Esophagus (tissue), 2 donors: ENCODE results near the gene AIF1. TPM values are rescaled to one million over a fixed set of nuclear protein-coding genes. Genes with fewer than 3 reads are reported as not detected.
A peak's percentile ranks its signal among the peaks of the same experiment; 100 is the strongest.

ENCODE experiments used
- H3K27ac ChIP-seq, 2 donors: one replicate each; pipeline ENCODE4 v1.5.1; 2013; ENCODE audit warnings: low read depth in 2 of 2, mild to moderate bottlenecking in 2 of 2, inconsistent platforms in 1 of 2, low read length in 1 of 2, moderate library complexity in 1 of 2
- H3K27me3 ChIP-seq, 2 donors: one replicate each; pipeline ENCODE4 v1.6.1; 2013; ENCODE audit warnings: low read length in 2 of 2, control low read depth in 1 of 2, mild to moderate bottlenecking in 1 of 2; ENCODE audit not compliant: insufficient read depth in 2 of 2, control insufficient read depth in 1 of 2
- H3K36me3 ChIP-seq, 2 donors: one replicate each; pipeline ENCODE4 v1.6.1; 2013; ENCODE audit warnings: low read length in 1 of 2; ENCODE audit not compliant: control insufficient read depth in 2 of 2, insufficient read depth in 2 of 2
- H3K4me1 ChIP-seq, 2 donors: one replicate each; pipeline ENCODE4 v1.6.1; 2013; ENCODE audit warnings: low read length in 1 of 2; ENCODE audit not compliant: control insufficient read depth in 2 of 2, insufficient read depth in 2 of 2
- H3K4me3 ChIP-seq, 2 donors: one replicate each; pipeline ENCODE4 v1.5.1; 2013; ENCODE audit warnings: low read length in 2 of 2, mild to moderate bottlenecking in 2 of 2, low read depth in 1 of 2, moderate library complexity in 1 of 2
- H3K9me3 ChIP-seq, 2 donors: one replicate each; pipeline ENCODE4 v1.6.1; 2013; ENCODE audit warnings: mild to moderate bottlenecking in 2 of 2, low read depth in 1 of 2, low read length in 1 of 2, moderate library complexity in 1 of 2; ENCODE audit not compliant: control insufficient read depth in 2 of 2, insufficient read depth in 1 of 2
- WGBS, 2 donors: extraction: QIAGEN DNeasy Blood & Tissue Kit; methylation state at CpG; one replicate each; pipeline ENCODE4 v1.1.7; 2013; 5-methylcytosine and 5-hydroxymethylcytosine counted together
- polyA plus RNA-seq, 2 donors: library from polyadenylated mRNA; stranded (reverse); fragments of 200-250 nt; gene quantifications; one replicate each; pipeline ENCODE4 v1.2.3, GENCODE V29; 2013
- donor health status: healthy with polysubstance abuse.
- donor health status: Bipolar disorder and iron deficiency.

The AIF1 gene
- polyA plus RNA-seq, 2 donors, result 8.0 to 12.6 TPM

DNA sequence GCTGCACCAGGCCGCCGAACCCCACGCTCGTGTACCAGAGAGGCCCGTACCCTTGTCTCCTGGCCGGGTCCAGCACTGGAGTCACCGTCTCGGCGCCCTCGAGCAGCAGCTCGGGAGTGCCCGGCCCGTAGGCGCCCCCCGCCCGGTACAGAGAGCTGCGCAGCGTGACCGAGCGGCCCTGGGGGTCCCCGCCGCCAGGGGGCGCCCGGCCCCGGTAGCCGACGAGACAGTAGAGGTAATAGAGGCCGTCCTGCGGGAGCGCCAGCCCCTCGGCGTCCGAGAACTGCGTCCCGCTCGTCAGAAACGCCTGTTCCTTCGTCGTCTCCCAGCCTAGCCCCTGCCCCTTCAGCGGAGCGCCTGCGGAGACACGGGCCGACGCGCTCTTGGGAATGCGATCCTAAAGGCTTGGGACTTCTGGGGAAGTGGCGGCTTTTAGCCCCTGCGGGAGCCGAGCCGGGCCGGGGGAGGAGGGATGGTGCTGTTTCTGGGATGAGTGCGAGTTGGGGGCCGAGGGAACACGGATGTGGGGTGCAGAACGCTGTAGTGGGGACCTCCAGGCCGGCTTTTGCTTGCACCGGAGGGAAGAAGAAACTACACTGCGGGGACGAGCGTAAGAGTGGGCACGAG is 34.1 kb upstream of the AIF1 start:
- Histone ChIP-seq H3K4me1 (peaks cover 0 to 6% of the 10 kb centered on the region in 2 donors), H3K27me3 (no peaks in the 10 kb centered on the region), H3K4me3 (peak overlapping the region; percentile 60 to 67), H3K27ac (peak overlapping the region; percentile 82 to 85), H3K36me3 (no peaks in the 10 kb centered on the region), H3K9me3 (no peaks in the 10 kb centered on the region)
- 0% methylated on average over 54 to 62 of the region's 62 CpGs for WGBS, 2 donors

DNA sequence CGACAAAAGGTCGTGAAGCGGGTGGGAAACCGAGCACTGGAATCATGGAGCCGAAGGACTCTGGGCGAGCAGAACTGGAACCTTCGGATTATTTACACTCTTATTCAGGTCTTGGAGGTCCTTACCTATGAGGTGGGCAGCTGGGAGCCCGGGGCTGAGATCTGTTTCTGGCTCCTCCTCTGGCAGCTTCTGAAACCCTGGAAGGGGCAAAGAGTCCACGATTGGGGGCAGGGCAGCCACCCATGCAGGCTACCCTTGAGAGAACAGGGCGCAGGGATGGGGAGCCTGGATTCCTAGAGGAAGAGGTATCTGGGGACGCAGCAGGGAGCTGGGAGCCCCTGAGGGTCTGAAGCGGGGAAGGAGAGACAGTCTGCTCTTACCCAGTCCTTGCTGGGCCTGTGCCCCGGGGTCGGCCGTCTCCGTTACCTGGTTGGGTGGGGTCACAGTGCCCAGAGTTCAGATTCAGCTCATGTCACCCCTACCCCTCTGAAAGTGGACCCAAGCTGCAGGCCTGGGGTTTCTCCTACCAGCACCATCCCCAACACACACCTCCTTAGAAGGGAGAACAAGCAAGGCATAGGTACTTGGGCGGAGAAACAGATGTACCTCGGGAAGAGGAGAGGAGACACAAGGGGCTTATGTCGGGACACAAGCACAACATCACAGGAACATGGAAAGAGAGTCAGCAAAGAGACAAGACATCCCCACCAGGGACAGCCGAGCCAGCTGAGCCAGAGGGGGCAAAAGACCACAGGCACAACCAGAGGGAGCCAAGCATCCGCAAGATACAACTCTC is 33.4 kb upstream of the AIF1 start:
- 16 to 20% methylated on average over 21 of the region's 21 CpGs for WGBS, 2 donors
- peaks cover 0 to 6% of the 10 kb centered on the region in 2 donors for H3K4me1 ChIP-seq
- peak overlapping the region; percentile 60 to 67 for H3K4me3 ChIP-seq
- H3K27ac ChIP-seq, result peak overlapping the region; percentile 82 to 85
- no peaks in the 10 kb centered on the region for H3K27me3 ChIP-seq
- no peaks in the 10 kb centered on the region for H3K36me3 ChIP-seq
- H3K9me3 ChIP-seq, result no peaks in the 10 kb centered on the region

DNA sequence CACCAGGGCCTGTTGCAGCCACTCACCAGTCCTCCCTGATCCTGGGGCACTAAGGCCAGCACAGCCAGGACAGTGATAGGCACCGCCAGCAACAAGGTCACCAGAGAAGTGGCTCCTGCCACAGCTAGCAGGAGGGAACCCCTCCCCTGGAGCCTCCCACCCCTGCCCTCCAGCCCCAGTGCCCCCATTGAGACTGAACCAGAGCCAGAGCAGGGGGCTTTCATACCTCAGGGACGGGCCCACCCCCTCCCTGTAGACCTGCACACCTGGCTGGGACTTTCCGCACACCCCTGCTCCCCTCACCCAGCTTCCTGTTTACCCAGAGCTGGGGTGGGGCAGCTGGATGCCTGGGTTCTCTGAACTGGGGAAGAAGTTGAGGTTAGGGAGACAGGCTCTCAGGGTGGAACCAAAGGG is 32.8 kb upstream of the AIF1 start, which contains the start of gene LTB:
Gene LTB (minus strand): TSS at position 195 of the 414 bp plus-strand sequence. CDS start 7 bp downstream, at position 188.
- Histone ChIP-seq H3K9me3 (no peaks in the 10 kb centered on the region), H3K27ac (peak within 1 kb of the TSS; percentile 82 to 85), H3K36me3 (no peaks in the 10 kb centered on the region), H3K27me3 (no peaks in the 10 kb centered on the region), H3K4me1 (peaks cover 0 to 6% of the 10 kb centered on the region in 2 donors), H3K4me3 (peak within 1 kb of the TSS; percentile 60 to 67)
- WGBS, 2 donors, result 55 to 63% methylated on average over 3 of the region's 3 CpGs

DNA sequence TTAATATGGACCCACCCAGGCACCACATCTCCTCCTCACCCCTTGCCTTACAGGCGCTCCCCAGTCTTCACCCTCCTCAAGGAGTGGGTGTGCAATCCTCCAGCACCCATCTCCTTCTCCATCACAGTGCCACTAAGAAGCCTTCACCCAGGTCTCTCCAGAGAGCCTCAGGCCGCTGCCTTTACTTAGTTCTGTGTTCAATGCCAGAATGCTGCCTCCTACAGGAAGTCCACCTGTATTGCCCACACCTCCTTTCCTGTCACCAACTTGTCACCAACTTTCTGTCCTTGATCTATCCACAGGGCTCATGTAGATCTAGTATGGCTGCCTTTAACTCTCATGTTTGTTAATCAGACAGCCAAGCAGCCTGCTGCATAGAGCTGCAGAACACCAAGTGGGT is 29.5 kb upstream of the AIF1 start:
- no peaks in the 10 kb centered on the region for H3K36me3 ChIP-seq
- no peak overlapping the region for H3K4me3 ChIP-seq
- H3K27ac ChIP-seq, result no peak overlapping the region
- peaks cover 0 to 6% of the 10 kb centered on the region in 2 donors for H3K4me1 ChIP-seq
- H3K9me3 ChIP-seq, result no peaks in the 10 kb centered on the region
- no peaks in the 10 kb centered on the region for H3K27me3 ChIP-seq
- WGBS, 2 donors, result 68 to 78% methylated on average over 2 of the region's 2 CpGs

DNA sequence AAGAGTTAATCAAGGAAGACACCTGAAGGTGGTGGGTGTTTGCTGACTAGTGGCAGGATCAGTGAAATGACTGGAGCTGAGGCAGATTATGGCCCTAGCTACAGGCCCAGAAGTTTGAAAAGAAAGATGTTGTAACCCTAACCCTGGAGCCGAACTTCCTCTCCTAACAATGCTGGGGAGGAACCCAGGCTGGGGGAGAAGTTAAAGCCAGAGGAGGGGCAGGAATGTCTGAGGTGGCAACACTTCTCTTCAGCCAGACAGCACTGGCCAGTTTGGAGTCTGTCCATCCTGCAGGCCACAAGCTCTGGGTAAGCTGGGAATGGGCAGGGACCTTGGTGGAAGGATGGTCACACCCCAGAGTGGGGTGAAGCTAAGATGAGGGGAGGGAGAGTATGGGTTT is 29.0 kb upstream of the AIF1 start, which contains the start of gene LST1:
Gene LST1 (plus strand): TSS at position 270 of the 400 bp plus-strand sequence. CDS start 1,023 bp downstream, outside the sequence.
- WGBS, 2 donors, result 60 to 61% methylated on average over 1 of the region's 1 CpG

DNA sequence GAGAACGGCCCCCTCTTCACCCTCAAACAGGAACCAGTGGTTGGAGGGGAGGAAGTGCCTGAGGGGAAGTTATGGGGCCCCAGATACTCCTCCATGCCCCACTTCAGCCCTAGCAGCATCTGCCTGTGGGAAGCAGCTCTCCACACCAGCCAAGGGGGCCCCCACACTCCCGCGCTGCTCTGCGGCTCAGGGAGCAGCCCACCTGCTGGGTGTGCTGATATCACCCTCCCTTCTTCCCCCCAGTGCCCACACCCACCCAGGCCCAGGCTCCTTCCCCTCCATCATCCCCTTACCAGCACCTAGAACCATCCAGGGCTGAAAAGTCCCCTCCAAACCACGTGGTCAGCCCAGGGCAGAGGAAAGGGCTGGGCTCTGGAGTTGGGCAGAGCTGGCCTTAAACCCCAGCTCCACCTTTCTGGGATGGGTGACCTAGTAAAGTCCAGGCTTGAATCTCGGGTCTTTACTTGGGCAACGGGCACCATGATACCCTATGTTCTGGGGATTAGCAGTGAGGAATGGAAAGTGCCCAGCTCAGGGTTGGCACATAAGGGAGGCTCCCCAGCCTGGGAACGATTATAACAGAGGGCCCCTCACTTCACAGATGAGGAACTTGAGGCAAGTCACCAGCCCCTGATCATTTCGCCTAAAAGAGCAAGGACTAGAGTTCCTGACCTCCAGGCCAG is 28.3 kb upstream of the AIF1 start:
- Histone ChIP-seq H3K27me3 (no peaks in the 10 kb centered on the region), H3K4me3 (no peak overlapping the region), H3K4me1 (peaks cover 0 to under 1% of the 10 kb centered on the region in 2 donors), H3K9me3 (no peaks in the 10 kb centered on the region), H3K36me3 (no peaks in the 10 kb centered on the region), H3K27ac (peak overlapping the region in 1 of 2 donors; percentile 18)
- 58 to 59% methylated on average over 9 of the region's 9 CpGs for WGBS, 2 donors

More for the DNA sequence above, 29.0 kb upstream of the AIF1 start, which contains the start of gene LST1:
- H3K9me3 ChIP-seq, result no peaks in the 10 kb centered on the region
- no peaks in the 10 kb centered on the region for H3K27me3 ChIP-seq
- H3K4me3 ChIP-seq, result no peak within 1 kb of the TSS
- H3K36me3 ChIP-seq, result no peaks in the 10 kb centered on the region
- H3K27ac ChIP-seq, result peak within 1 kb of the TSS in 1 of 2 donors; percentile 18
- H3K4me1 ChIP-seq, result peaks cover 0 to 4% of the 10 kb centered on the region in 2 donors

DNA sequence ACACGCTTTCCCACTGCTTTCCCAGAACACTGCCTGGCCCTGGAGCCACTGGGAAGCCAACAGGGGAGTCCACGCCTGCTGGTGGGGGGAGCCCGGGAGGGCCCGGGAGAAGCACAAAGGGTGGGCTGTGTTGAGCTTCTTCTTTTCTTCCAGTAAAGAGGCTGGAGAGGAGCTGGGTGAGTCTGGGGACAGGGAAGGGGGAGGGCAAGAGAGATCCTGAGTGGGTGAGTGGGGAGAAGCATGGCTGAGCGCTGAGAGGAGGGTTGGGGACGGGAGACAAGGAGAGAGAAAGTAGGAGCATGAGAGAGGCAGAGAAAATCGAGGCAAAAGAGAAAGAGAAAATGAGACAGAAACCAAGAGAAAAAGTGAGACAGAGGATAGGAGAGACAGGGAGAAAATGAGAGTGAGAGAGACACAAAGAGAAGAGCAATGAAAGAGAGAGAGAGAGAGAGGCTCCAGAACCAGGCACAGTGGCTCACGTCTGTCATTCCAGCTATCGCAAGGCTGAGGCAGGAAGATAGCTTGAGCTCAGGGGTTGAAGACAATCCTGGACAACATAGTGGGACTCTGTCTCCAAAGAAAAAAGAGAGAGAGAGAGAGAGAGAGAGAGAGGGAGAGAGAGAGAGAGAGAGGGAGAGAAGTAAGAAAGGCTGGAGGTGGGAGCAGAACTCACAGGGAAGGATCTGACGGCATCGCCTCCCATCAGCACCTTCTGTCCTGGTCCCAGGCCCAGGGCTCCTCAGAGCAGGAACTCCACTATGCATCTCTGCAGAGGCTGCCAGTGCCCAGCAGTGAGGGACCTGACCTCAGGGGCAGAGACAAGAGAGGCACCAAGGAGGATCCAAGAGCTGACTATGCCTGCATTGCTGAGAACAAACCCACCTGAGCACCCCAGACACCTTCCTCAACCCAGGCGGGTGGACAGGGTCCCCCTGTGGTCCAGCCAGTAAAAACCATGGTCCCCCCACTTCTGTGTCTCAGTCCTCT is 26.9 kb upstream of the AIF1 start:
- Histone ChIP-seq H3K4me1 (no peaks in the 10 kb centered on the region), H3K36me3 (no peaks in the 10 kb centered on the region), H3K4me3 (no peak overlapping the region), H3K27me3 (no peaks in the 10 kb centered on the region), H3K27ac (no peak overlapping the region), H3K9me3 (no peaks in the 10 kb centered on the region)
- 65 to 70% methylated on average over 12 of the region's 12 CpGs for WGBS, 2 donors

DNA sequence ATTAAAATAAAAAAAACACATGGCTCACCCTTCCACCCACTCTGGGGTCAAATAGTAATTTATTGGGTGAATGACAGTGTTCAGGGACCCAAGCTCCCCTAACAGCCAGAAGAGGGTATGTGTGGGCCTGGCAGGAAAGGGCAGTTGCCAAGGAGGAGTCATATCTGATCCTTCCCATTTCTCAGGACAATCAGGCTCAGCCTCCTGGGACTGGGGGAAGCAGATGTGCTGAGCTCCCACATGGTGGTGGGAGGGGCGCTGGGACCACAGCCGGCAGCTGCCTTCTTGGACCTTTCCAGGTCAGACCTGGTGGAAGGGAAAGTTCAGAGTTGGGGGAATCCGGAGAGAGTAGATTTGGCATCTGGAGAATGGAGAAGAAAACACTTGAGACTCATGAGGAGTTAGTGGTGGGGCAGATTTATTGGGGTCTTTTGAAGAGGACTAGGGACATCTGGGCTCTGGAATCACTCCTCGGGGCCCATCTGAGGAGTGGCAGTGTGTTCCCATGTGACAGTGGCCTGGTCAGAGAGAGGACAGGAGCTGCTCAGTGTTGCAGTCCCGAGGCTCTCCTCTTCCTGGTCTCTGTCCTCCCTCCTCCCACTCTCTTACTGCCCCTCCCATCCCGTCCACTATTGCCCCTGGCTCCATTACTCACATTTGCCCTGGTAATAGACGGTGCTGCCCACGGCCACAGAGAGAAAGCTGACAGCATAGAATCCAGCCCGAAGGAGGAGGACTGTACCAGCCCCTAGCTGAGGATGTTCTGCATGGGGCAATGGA is 26.0 kb upstream of the AIF1 start:
- Histone ChIP-seq H3K4me3 (no peak overlapping the region), H3K4me1 (no peaks in the 10 kb centered on the region)
- WGBS, 2 donors, result 55 to 60% methylated on average over 9 of the region's 9 CpGs

More for the DNA sequence above, 26.0 kb upstream of the AIF1 start:
- H3K36me3 ChIP-seq, result no peaks in the 10 kb centered on the region
- no peaks in the 10 kb centered on the region for H3K9me3 ChIP-seq
- no peaks in the 10 kb centered on the region for H3K27me3 ChIP-seq
- H3K27ac ChIP-seq, result no peak overlapping the region
